ENCODE results near the gene PAOX.

Gene PAOX

DNA sequence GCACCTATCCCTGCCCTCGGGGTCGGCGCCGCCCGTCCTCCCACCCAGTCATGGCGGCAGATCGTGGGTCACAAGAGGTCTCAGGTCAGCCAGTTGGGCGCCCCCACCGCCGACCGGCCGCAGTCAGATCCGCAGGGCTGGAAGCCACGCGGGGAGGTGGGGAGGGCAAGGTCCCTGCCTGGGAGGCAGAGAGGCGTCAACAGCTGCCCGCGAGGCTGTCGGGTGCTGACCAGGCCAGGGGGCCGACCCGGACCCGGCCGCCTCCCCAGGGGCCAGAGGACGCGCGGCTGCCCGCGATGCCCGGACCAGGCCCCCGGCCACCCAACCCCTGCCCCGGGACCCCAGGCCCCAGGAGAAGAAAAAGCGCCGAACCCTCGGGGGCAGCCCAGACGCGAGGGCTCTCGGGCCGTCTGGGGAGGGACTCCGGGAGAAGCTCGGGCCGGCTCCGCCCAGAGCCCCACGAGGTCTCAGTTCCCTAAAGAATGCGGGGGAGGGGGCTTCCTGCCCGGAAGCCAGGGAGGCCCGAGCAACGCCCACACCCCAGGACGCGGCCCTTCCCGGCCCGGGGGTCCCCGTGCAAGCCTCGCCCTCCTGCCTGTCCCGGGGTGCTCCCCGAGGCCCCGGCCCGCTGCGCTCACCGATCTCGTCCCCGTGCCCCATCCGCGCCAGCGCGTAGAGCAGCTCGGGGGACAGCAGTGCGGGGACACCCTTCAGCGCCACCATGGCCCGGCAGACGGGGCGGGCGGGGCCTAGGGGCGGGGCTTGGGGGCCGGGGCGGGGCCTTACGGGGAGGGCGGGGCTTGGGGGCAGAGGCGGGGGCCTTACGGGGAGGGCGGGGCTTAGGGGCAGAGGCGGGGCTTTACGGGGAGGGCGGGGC lies 21.5 kb upstream of the PAOX start, which contains the start of gene FUOM:
Gene FUOM, minus strand, starts transcription at position 735 of the 877 bp plus-strand sequence. Its CDS starts 12 bp downstream, at position 723.
- H3K27ac ChIP-seq (ENCODE audit: low read depth, low read length, poor library complexity, severe bottlenecking): no peak within 1 kb of the TSS
- peak within 1 kb of the TSS; percentile 51 for H3K9ac ChIP-seq (ENCODE audit: low read length)
- H3K36me3 ChIP-seq (ENCODE audit: insufficient read depth, low read length): no peaks in the 10 kb centered on the region
- peaks cover 7% of the 10 kb centered on the region for H3K4me1 ChIP-seq (ENCODE audit: insufficient read depth, low read length, severe bottlenecking)
- peak within 1 kb of the TSS; percentile 63 for H3K4me3 ChIP-seq (ENCODE audit: low read depth, low read length, poor library complexity, severe bottlenecking)
- H3K4me2 ChIP-seq (ENCODE audit: low read length): peak within 1 kb of the TSS; percentile 73
- H3K9me2 ChIP-seq (ENCODE audit: low read depth, low read length): no peaks in the 10 kb centered on the region
- no peaks in the 10 kb centered on the region for H3F3A ChIP-seq (ENCODE audit: insufficient read depth, low read length)
- no peak within 1 kb of the TSS for H2AFZ ChIP-seq (ENCODE audit: low read length)
- no peaks in the 10 kb centered on the region for H4K20me1 ChIP-seq (ENCODE audit: insufficient read depth, low read length)
- TF ChIP-seq EZH2 (IDR thresholded peaks at IDR 0.05; ENCODE audit: borderline replicate concordance, low read length): no peak
- TF ChIP-seq, protein P1, sequence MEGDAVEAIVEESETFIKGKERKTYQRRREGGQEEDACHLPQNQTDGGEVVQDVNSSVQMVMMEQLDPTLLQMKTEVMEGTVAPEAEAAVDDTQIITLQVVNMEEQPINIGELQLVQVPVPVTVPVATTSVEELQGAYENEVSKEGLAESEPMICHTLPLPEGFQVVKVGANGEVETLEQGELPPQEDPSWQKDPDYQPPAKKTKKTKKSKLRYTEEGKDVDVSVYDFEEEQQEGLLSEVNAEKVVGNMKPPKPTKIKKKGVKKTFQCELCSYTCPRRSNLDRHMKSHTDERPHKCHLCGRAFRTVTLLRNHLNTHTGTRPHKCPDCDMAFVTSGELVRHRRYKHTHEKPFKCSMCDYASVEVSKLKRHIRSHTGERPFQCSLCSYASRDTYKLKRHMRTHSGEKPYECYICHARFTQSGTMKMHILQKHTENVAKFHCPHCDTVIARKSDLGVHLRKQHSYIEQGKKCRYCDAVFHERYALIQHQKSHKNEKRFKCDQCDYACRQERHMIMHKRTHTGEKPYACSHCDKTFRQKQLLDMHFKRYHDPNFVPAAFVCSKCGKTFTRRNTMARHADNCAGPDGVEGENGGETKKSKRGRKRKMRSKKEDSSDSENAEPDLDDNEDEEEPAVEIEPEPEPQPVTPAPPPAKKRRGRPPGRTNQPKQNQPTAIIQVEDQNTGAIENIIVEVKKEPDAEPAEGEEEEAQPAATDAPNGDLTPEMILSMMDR (IDR thresholded peaks at IDR 0.05; ENCODE audit: low read length): no peak
- H3K9me3 ChIP-seq (ENCODE audit: low read length): no peaks in the 10 kb centered on the region
- no peaks in the 10 kb centered on the region for H3K27me3 ChIP-seq (ENCODE audit: insufficient read depth, low read length)
- no peaks in the 10 kb centered on the region for H3K79me2 ChIP-seq (ENCODE audit: insufficient read depth, low read length)

DNA sequence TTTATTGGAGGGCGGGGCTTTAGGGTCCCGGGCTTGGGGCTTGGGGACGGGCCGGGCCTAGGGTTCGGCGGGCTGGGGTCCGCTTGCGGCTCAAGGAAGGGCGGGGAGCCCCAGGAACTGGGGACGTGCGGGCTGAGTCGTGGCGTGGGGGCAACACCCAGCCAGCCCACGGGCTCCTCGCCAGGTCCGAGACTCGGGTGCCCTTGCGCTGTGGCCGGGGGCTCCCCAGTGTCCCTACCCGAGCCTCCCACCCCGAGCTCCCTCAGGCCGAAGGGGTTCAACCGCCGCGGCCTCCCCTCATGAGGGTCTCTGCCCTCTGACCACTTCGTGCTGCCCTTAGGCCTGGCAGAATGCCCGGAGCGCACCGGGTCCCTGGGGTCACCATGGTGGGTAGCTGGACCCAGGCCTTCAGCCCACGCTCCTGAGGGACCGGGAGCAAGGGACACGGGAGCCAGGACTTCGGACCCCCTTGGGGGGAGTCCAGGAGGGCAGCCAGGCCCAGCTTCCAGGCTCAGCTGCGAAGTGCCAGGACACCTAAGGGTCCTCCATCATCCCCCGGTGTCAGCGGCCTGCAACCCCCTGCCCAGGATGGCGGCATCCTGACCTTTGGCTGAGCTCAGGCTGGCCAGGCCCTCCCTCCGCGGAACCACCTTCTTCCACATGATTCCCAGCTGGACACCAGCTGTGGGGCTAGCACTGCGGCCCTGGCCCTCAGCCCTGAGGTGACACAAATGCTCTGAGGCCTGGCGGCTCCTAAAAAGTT lies 20.7 kb upstream of the PAOX start:
- no peak overlapping the region for H3K9ac ChIP-seq (ENCODE audit: low read length)

DNA sequence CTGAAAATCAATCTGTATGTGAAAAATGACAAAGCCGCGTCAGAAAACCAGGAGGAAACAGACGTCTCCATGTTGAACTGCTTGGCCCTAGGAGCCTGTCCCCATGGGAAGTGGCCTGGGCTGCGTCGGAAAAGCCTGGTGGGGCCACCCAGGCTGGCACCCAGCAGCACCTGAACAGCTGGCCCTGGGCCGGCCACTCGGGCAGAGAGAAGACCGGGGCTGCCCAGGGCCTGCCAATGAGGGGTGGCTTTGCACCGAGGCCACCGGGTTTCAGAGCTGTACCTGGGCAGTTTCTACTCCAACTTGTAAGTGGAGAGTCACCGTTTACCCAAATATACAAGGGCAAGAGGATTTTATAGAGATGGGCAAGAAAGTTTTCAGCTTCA lies 20.1 kb upstream of the PAOX start:
- Histone ChIP-seq H4K20me1 (ENCODE audit: insufficient read depth, low read length) (no peaks in the 10 kb centered on the region), H3K27me3 (ENCODE audit: insufficient read depth, low read length) (no peaks in the 10 kb centered on the region), H2AFZ (ENCODE audit: low read length) (no peak overlapping the region), H3K27ac (ENCODE audit: low read depth, low read length, poor library complexity, severe bottlenecking) (no peak overlapping the region), H3K4me3 (ENCODE audit: low read depth, low read length, poor library complexity, severe bottlenecking) (no peak overlapping the region), H3F3A (ENCODE audit: insufficient read depth, low read length) (no peaks in the 10 kb centered on the region), H3K36me3 (ENCODE audit: insufficient read depth, low read length) (peaks cover 6% of the 10 kb centered on the region), H3K4me1 (ENCODE audit: insufficient read depth, low read length, severe bottlenecking) (peaks cover 7% of the 10 kb centered on the region), H3K9me2 (ENCODE audit: low read depth, low read length) (no peaks in the 10 kb centered on the region), H3K9me3 (ENCODE audit: low read length) (no peaks in the 10 kb centered on the region), H3K9ac (ENCODE audit: low read length) (no peak overlapping the region), H3K4me2 (ENCODE audit: low read length) (no peak overlapping the region), H3K79me2 (ENCODE audit: insufficient read depth, low read length) (no peaks in the 10 kb centered on the region)
- TF ChIP-seq, protein P1 (IDR thresholded peaks at IDR 0.05; ENCODE audit: low read length): no peak
- no peak for TF ChIP-seq EZH2 (IDR thresholded peaks at IDR 0.05; ENCODE audit: borderline replicate concordance, low read length)

More for the DNA sequence above, 20.7 kb upstream of the PAOX start:
- peaks cover 7% of the 10 kb centered on the region for H3K4me1 ChIP-seq (ENCODE audit: insufficient read depth, low read length, severe bottlenecking)
- H3K27me3 ChIP-seq (ENCODE audit: insufficient read depth, low read length): no peaks in the 10 kb centered on the region
- H3K9me3 ChIP-seq (ENCODE audit: low read length): no peaks in the 10 kb centered on the region
- no peak overlapping the region for H3K27ac ChIP-seq (ENCODE audit: low read depth, low read length, poor library complexity, severe bottlenecking)
- H3K4me2 ChIP-seq (ENCODE audit: low read length): no peak overlapping the region
- no peak for TF ChIP-seq EZH2 (IDR thresholded peaks at IDR 0.05; ENCODE audit: borderline replicate concordance, low read length)
- TF ChIP-seq, protein P1 (IDR thresholded peaks at IDR 0.05; ENCODE audit: low read length): no peak
- no peaks in the 10 kb centered on the region for H3K9me2 ChIP-seq (ENCODE audit: low read depth, low read length)
- H3K79me2 ChIP-seq (ENCODE audit: insufficient read depth, low read length): no peaks in the 10 kb centered on the region
- H3F3A ChIP-seq (ENCODE audit: insufficient read depth, low read length): no peaks in the 10 kb centered on the region
- H4K20me1 ChIP-seq (ENCODE audit: insufficient read depth, low read length): no peaks in the 10 kb centered on the region
- peaks cover 6% of the 10 kb centered on the region for H3K36me3 ChIP-seq (ENCODE audit: insufficient read depth, low read length)
- H3K4me3 ChIP-seq (ENCODE audit: low read depth, low read length, poor library complexity, severe bottlenecking): no peak overlapping the region
- no peak overlapping the region for H2AFZ ChIP-seq (ENCODE audit: low read length)
